Hematopoietic multipotent progenitor cell treated with erythropoietin and hydrocortisone succinate and interleukin-3 and kit ligand, for 8 days (in vitro differentiated cells): ENCODE data around the gene ACVR1C.
A peak's percentile ranks its signal among the peaks of the same experiment; 100 is the strongest.

ENCODE experiments used
- DNase-seq: peaks from one replicate; pipeline ENCODE4 v3.0.0-alpha.2; 2015

Gene ACVR1C

GRCh38 chr2:157492189-157492773, 136.4 kb downstream of the ACVR1C start:
- DNase-seq, result peak; percentile 71

GRCh38 chr2:157489983-157490382, 138.7 kb downstream of the ACVR1C start:
- DNase-seq, result no peak

GRCh38 chr2:157488877-157489276, 139.8 kb downstream of the ACVR1C start:
- DNase-seq, result no peak

- no peak for DNase-seq
Observed at GRCh38 chr2:157487747-157488146, 140.9 kb downstream of the ACVR1C start.

- DNase-seq, result no peak
Observed at GRCh38 chr2:157487271-157487610, 141.4 kb downstream of the ACVR1C start.

GRCh38 chr2:157486596-157487270, 141.9 kb downstream of the ACVR1C start:
- DNase-seq, result no peak

- no peak for DNase-seq
Observed at GRCh38 chr2:157480182-157480961, 148.3 kb downstream of the ACVR1C start.

- DNase-seq, result no peak
Observed at GRCh38 chr2:157479081-157480027, 149.3 kb downstream of the ACVR1C start.

GRCh38 chr2:157477919-157478318, 150.7 kb downstream of the ACVR1C start:
- DNase-seq, result no peak

- no peak for DNase-seq
Observed at GRCh38 chr2:157476953-157477709, 151.5 kb downstream of the ACVR1C start.
